Neural cell (in vitro differentiated cells): ENCODE results near the gene ZMYND11. TPM values are rescaled to one million over a fixed set of nuclear protein-coding genes. Genes with fewer than 3 reads are reported as not detected.

ENCODE experiments used
- H2AFZ ChIP-seq: fragments of 200-600, 300-800 bp; sonication (generic), shearing (Covaris generic); 2 replicates; pipeline ENCODE4 v1.6.0; 2014; ENCODE audit warnings: low read depth, mild to moderate bottlenecking, antibody characterized with exemption, low read length, moderate library complexity
- H3F3A ChIP-seq: fragments of 200-600 bp; shearing (Covaris generic); 2 replicates; pipeline ENCODE4 v1.6.1; 2016; ENCODE audit warnings: mild to moderate bottlenecking, moderate library complexity, mixed read lengths, antibody characterized with exemption, low read length; ENCODE audit not compliant: insufficient read depth, poor library complexity, severe bottlenecking
- H3K27ac ChIP-seq: fragments of 200-600, 300-800 bp; sonication (generic), shearing (Covaris generic); 2 replicates; pipeline ENCODE4 v1.5.1; 2014; ENCODE audit warnings: mild to moderate bottlenecking, low read length, moderate library complexity
- H3K27me3 ChIP-seq: fragments of 300-800, 200-600 bp; sonication (generic), shearing (Covaris generic); 2 replicates; pipeline ENCODE4 v1.6.0; 2014; ENCODE audit warnings: mild to moderate bottlenecking, low read depth, low read length, moderate library complexity; ENCODE audit not compliant: insufficient read depth
- H3K36me3 ChIP-seq: fragments of 300-800, 200-600 bp; sonication (generic), shearing (Covaris generic); 2 replicates; pipeline ENCODE4 v1.5.1; 2014; ENCODE audit warnings: mild to moderate bottlenecking, antibody characterized with exemption, low read length, moderate library complexity; ENCODE audit not compliant: insufficient read depth
- H3K4me2 ChIP-seq: fragments of 300-800, 200-600 bp; sonication (generic), shearing (Covaris generic); 2 replicates; pipeline ENCODE4 v1.6.0; 2014; ENCODE audit warnings: mild to moderate bottlenecking, low read length
- H3K4me3 ChIP-seq: fragments of 300-800, 200-600 bp; sonication (generic), shearing (Covaris generic); 2 replicates; pipeline ENCODE4 v1.5.1; 2014; ENCODE audit warnings: mild to moderate bottlenecking, low read length, moderate library complexity
- H3K79me2 ChIP-seq: fragments of 200-600 bp; shearing (Covaris generic); replicated peaks from 2 replicates; pipeline ENCODE4 v1.6.0; 2014; ENCODE audit warnings: mild to moderate bottlenecking, low read length, moderate library complexity; ENCODE audit not compliant: insufficient read depth
- H3K9ac ChIP-seq: fragments of 300-800, 200-600 bp; sonication (generic), shearing (Covaris generic); 2 replicates; pipeline ENCODE4 v1.6.1; 2016; ENCODE audit warnings: mild to moderate bottlenecking, low read length, mixed read lengths
- H3K9me2 ChIP-seq: fragments of 200-600 bp; shearing (Covaris generic); 2 replicates; pipeline ENCODE4 v1.6.1; 2016; ENCODE audit warnings: mild to moderate bottlenecking, low read length, mixed read lengths; ENCODE audit not compliant: insufficient read depth
- H3K9me3 ChIP-seq: fragments of 200-600, 300-800 bp; sonication (generic), shearing (Covaris generic); 2 replicates; pipeline ENCODE4 v1.6.1; 2016; ENCODE audit warnings: mild to moderate bottlenecking, mixed run types, low read length, moderate library complexity, mixed read lengths
- H4K20me1 ChIP-seq: fragments of 200-600 bp; shearing (Covaris generic); 2 replicates; pipeline ENCODE4 v1.6.1; 2016; ENCODE audit warnings: mild to moderate bottlenecking, mixed run types; ENCODE audit not compliant: insufficient read depth
- CTCF ChIP-seq: fragments of 450-650 bp; IDR thresholded peaks from 2 replicates; pipeline ENCODE4 v1.5.1; 2014; ENCODE audit warnings: antibody characterized with exemption, mild to moderate bottlenecking, moderate library complexity; ENCODE audit not compliant: poor library complexity, severe bottlenecking
- EP300 ChIP-seq: fragments of 450-650 bp; conservative IDR thresholded peaks from 2 replicates; pipeline ENCODE4 v1.6.1; 2014; ENCODE audit warnings: antibody characterized with exemption, mild to moderate bottlenecking, moderate library complexity; ENCODE audit not compliant: poor library complexity, severe bottlenecking
- EZH2 ChIP-seq: fragments of 200-600, 300-800 bp; shearing (Covaris generic), sonication (generic); IDR thresholded peaks from 2 replicates; pipeline ENCODE4 v1.6.1; 2014; ENCODE audit warnings: antibody characterized with exemption, low read length, borderline replicate concordance, mild to moderate bottlenecking; ENCODE audit not compliant: insufficient read depth, poor library complexity, severe bottlenecking
- MXI1 ChIP-seq: fragments of 450-650 bp; conservative IDR thresholded peaks from 2 replicates; pipeline ENCODE4 v1.6.1; 2014; ENCODE audit warnings: antibody characterized with exemption, mild to moderate bottlenecking; ENCODE audit not compliant: poor library complexity, severe bottlenecking
- POLR2AphosphoS5 ChIP-seq: IDR thresholded peaks from 2 replicates; pipeline ENCODE4 v1.6.1; 2012
- RAD21 ChIP-seq: fragments of 450-650 bp; conservative IDR thresholded peaks from 2 replicates; pipeline ENCODE4 v1.6.1; 2014; ENCODE audit warnings: antibody characterized with exemption, mild to moderate bottlenecking, moderate library complexity
- REST ChIP-seq: IDR thresholded peaks from 2 replicates; pipeline ENCODE4 v1.6.1; 2012; ENCODE audit warnings: borderline replicate concordance
- SMC3 ChIP-seq: fragments of 450-650 bp; conservative IDR thresholded peaks from 2 replicates; pipeline ENCODE4 v1.6.1; 2014; ENCODE audit warnings: antibody characterized with exemption, mild to moderate bottlenecking, moderate library complexity; ENCODE audit not compliant: poor library complexity
- TAF1 ChIP-seq: IDR thresholded peaks from 2 replicates; pipeline ENCODE4 v1.6.1; 2012; ENCODE audit warnings: low read depth
- polyA plus RNA-seq: library from polyadenylated mRNA; depleted of rRNA; stranded (reverse); fragments of >200 nt; gene quantifications from 2 replicates; pipeline ENCODE4 v1.2.3, GENCODE V29; 2014

Gene ZMYND11
- polyA plus RNA-seq, 1 donor from 2014 or later, result 122 TPM

GRCh38 chr10:173741-174140 lies 38.5 kb downstream of the ZMYND11 start:
- Histone ChIP-seq H3K9me2 (no peaks in the 10 kb centered on the region), H3K79me2 (peaks cover 6% of the 10 kb centered on the region), H3K27ac (no peak overlapping the region), H4K20me1 (no peaks in the 10 kb centered on the region), H3K27me3 (no peaks in the 10 kb centered on the region), H3K4me3 (no peak overlapping the region), H3K9me3 (no peaks in the 10 kb centered on the region), H3K36me3 (peaks cover 4% of the 10 kb centered on the region), H3K4me2 (no peak overlapping the region), H2AFZ (no peak overlapping the region), H3K9ac (no peak overlapping the region), H3F3A (no peaks in the 10 kb centered on the region)
- no peak for TF ChIP-seq TAF1
- no peak for TF ChIP-seq EP300
- TF ChIP-seq MXI1, result no peak
- TF ChIP-seq SMC3, result no peak
- no peak for TF ChIP-seq RAD21
- no peak for TF ChIP-seq EZH2
- TF ChIP-seq CTCF, result no peak
- no peak for TF ChIP-seq POLR2AphosphoS5
- TF ChIP-seq REST, result no peak

- Histone ChIP-seq H3K9ac (no peak overlapping the region), H3F3A (no peaks in the 10 kb centered on the region), H3K4me2 (no peak overlapping the region), H3K27me3 (no peaks in the 10 kb centered on the region), H3K27ac (no peak overlapping the region), H3K79me2 (peaks cover 13% of the 10 kb centered on the region), H2AFZ (no peak overlapping the region), H3K9me3 (no peaks in the 10 kb centered on the region), H4K20me1 (no peaks in the 10 kb centered on the region), H3K4me3 (no peak overlapping the region), H3K9me2 (no peaks in the 10 kb centered on the region), H3K36me3 (peaks cover 4% of the 10 kb centered on the region)
- no peak for TF ChIP-seq MXI1
- TF ChIP-seq EZH2, result no peak
- no peak for TF ChIP-seq RAD21
- TF ChIP-seq POLR2AphosphoS5, result no peak
- no peak for TF ChIP-seq TAF1
- no peak for TF ChIP-seq REST
- TF ChIP-seq EP300, result no peak
- TF ChIP-seq CTCF, result no peak
- no peak for TF ChIP-seq SMC3
Measured at GRCh38 chr10:176677-177076, 41.4 kb downstream of the ZMYND11 start.
